Vagina (tissue), 2 donors: ENCODE results near the gene CXorf49B. TPM values are rescaled to one million over a fixed set of nuclear protein-coding genes. Genes with fewer than 3 reads are reported as not detected.
"Not testable (repeated sequence)": the region's sequence is repeated elsewhere in the genome, so short reads cannot be mapped to it uniquely, and the experiment has no call there.

Experiments
- DNase-seq, 2 donors: peaks; one replicate each; pipeline ENCODE4 v3.0.0-alpha.2; 2017; ENCODE audit errors: extremely low spot score in 2 of 2
- H3K27ac ChIP-seq: fragments of 200-600 bp; sonication (generic); one replicate; pipeline ENCODE4 v1.5.1; 2019
- H3K27me3 ChIP-seq: fragments of 200-600 bp; sonication (generic); one replicate; pipeline ENCODE4 v1.5.1; 2019
- H3K36me3 ChIP-seq, 2 donors: fragments of 200-600 bp; sonication (generic); one replicate each; pipeline ENCODE4 v1.5.1; 2017 to 2019
- H3K4me1 ChIP-seq: fragments of 200-600 bp; sonication (generic); one replicate; pipeline ENCODE4 v1.5.1; 2019
- H3K4me3 ChIP-seq, 2 donors: fragments of 200-600 bp; sonication (generic); 1 replicate in 1 of 2; 2 replicates in 1 of 2; pipeline ENCODE4 v1.5.1; 2016 to 2019
- H3K9me3 ChIP-seq: fragments of 200-600 bp; sonication (generic); one replicate; pipeline ENCODE4 v1.5.1; 2019
- intact Hi-C: fragments of 100-400 bp; cut with DNase I; formaldehyde crosslinking; loops from one replicate; pipeline ENCODE4 v1.15.1; 2023
- total RNA-seq: library from RNA; depleted of rRNA; stranded (reverse); fragments of >200 nt; gene quantifications from one replicate; pipeline ENCODE4 v1.2.3, GENCODE V29; 2016

The CXorf49B gene
- not detected for total RNA-seq

DNA sequence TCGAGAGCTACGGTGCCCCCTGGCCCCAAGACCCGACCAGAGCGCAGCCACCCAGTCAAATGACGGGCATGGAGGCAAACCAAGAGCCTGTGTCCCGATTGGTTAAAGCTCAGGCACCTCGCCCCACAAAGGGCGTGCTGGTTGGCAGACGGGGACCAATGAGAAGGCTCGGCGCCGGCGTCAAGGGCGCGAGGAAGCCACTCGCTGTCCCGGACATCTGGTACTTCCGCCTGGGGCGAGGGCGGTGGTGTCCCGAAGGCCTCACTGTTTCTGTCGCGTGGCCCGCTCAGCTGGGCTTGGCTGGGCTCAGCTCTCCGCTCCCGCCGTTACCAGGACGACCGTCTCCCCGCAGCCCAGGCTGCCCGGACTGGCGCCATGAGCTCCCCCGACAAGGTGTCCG, at the start of gene CXorf49B:
Gene CXorf49B (plus strand): TSS at position 301 of the 400 bp plus-strand sequence. CDS start 75 bp downstream, at position 376.
- H3K27me3 ChIP-seq, intact Hi-C loops, H3K36me3 ChIP-seq, H3K9me3 ChIP-seq, DNase-seq, H3K27ac ChIP-seq, H3K4me1 ChIP-seq, H3K4me3 ChIP-seq: not testable (repeated sequence)

DNA sequence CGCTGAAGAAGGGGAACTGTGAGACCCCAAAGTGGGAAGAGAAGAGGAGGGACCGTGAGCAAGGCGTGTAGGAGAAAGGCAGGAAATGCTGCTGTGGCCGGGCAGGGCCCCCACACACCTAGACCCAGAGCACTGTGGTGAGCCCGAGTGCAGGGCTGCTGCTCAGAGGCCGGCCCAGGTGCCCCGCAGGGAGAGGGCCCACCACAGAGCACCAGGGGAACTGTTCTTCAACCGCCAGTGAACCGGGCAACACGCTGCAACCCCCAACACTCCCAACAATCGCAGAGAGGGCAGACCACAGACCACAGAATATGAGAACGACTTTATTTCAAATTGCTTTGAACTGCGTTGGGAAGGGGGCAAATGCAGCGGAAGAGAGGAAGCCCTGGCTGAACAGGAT, 49.1 kb upstream of the CXorf49B start:
- H3K36me3 ChIP-seq, H3K27ac ChIP-seq, H3K4me1 ChIP-seq, intact Hi-C loops, H3K4me3 ChIP-seq, H3K27me3 ChIP-seq, DNase-seq, H3K9me3 ChIP-seq: not testable (repeated sequence)

DNA sequence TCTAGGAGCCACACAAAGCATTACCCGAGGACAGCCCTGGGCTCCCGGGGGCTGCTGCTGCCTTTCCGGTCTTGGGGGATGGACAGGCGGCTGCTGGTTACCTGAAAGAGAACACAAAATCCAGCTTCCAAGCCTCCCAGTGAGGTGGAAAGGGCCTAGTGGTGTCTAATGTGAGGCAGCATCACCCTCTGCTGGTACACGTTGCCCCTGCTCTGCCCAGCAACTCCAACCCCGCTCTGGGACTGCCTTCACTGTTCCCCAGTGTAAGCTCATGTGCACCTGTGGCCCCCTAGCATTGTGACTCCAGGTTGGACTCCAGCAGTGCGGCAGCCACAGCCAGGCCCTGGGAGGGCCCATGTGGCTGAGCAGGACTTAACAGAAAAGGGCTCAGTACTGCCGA, 47.6 kb upstream of the CXorf49B start:
- H3K27me3 ChIP-seq, DNase-seq, H3K4me3 ChIP-seq, H3K4me1 ChIP-seq, H3K9me3 ChIP-seq, H3K27ac ChIP-seq, H3K36me3 ChIP-seq, intact Hi-C loops: not testable (repeated sequence)

DNA sequence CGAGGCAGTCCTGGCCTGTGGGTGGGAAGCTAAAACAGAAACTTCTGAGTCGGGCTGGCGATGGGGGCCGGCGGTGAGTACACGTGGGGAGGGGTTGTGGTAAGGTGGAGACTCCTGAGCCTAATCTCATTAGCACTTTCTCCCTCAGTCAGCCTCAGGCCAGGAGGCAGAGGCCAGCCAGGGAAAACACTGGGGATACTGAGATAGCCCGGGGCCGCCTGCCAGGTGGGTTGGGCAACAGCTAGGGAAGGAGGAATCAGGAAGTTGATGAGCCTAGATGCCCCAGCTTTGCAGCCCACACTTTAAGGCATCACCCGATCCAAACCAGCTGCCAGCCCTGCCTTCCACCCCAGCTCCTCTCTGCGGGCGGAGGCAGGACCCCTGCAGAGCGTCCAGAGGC, 46.8 kb upstream of the CXorf49B start:
- H3K36me3 ChIP-seq, H3K4me1 ChIP-seq, H3K4me3 ChIP-seq, H3K27ac ChIP-seq, H3K9me3 ChIP-seq, intact Hi-C loops, H3K27me3 ChIP-seq, DNase-seq: not testable (repeated sequence)

DNA sequence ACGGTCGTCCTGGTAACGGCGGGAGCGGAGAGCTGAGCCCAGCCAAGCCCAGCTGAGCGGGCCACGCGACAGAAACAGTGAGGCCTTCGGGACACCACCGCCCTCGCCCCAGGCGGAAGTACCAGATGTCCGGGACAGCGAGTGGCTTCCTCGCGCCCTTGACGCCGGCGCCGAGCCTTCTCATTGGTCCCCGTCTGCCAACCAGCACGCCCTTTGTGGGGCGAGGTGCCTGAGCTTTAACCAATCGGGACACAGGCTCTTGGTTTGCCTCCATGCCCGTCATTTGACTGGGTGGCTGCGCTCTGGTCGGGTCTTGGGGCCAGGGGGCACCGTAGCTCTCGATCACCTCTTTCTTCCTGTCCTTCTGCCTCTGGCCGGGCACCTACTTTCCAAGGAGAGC, 45.0 kb upstream of the CXorf49B start, which contains the start of gene CXorf49:
Gene CXorf49 (minus strand): TSS at position 101 of the 400 bp plus-strand sequence. CDS start 134 bp downstream, outside the sequence.
- H3K27me3 ChIP-seq, DNase-seq, H3K36me3 ChIP-seq, H3K27ac ChIP-seq, H3K9me3 ChIP-seq, H3K4me3 ChIP-seq, H3K4me1 ChIP-seq, intact Hi-C loops: not testable (repeated sequence)

DNA sequence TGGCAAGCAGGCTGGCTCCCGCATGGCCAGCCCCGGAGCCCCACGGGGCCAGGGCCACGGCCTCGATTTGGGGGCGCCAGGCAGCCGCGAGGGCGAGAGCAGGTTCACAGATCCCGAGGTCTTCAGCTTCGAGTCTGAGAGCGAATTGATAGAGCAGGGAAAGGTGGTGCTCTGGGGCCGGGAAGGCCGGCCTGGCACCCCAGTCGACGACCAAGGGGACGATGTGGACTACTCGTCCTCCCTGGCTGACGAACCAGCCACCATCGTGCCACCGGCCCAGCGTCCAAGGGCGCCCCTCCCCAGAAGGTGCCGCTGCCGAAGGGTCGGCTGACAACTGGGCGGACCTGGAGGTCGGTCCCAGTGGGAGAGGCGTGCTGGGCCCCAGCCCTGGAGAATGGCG, 44.0 kb upstream of the CXorf49B start:
- H3K36me3 ChIP-seq, H3K27ac ChIP-seq, DNase-seq, H3K4me1 ChIP-seq, intact Hi-C loops, H3K4me3 ChIP-seq, H3K9me3 ChIP-seq, H3K27me3 ChIP-seq: not testable (repeated sequence)

DNA sequence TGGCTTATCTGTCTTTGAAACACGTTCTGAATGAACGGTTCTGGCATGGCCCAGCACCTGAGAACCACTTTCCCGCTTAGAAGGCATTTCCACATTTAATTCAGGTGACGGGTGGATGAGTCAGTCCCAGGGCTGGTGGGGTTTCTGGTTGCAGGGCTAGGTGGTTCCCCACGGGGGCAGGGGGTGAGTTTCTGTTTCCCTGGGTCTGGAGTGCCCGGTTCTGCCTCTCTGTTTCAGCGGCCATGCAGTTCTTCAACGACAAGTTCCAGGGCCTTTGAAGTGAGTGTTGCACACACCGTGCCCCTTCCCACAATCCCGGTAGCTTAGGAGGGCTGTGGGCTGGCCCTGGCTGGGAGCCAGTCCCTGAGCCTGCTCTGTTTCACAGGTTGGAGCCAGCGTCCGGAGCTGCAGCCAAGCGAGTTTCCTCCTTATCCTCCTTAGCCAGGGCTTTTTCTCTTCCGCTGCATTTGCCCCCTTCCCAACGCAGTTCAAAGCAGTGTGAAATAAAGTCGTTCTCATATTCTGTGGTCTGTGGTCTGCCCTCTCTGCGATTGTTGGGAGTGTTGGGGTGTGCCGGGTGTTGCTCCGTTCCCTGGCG, 42.8 kb upstream of the CXorf49B start:
- H3K27me3 ChIP-seq, H3K36me3 ChIP-seq, H3K4me1 ChIP-seq, H3K27ac ChIP-seq, H3K9me3 ChIP-seq, intact Hi-C loops, DNase-seq, H3K4me3 ChIP-seq: not testable (repeated sequence)

DNA sequence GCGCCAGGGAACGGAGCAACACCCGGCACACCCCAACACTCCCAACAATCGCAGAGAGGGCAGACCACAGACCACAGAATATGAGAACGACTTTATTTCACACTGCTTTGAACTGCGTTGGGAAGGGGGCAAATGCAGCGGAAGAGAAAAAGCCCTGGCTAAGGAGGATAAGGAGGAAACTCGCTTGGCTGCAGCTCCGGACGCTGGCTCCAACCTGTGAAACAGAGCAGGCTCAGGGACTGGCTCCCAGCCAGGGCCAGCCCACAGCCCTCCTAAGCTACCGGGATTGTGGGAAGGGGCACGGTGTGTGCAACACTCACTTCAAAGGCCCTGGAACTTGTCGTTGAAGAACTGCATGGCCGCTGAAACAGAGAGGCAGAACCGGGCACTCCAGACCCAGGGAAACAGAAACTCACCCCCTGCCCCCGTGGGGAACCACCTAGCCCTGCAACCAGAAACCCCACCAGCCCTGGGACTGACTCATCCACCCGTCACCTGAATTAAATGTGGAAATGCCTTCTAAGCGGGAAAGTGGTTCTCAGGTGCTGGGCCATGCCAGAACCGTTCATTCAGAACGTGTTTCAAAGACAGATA, 2.4 kb upstream of the CXorf49B start:
- H3K4me3 ChIP-seq, H3K4me1 ChIP-seq, H3K27ac ChIP-seq, H3K27me3 ChIP-seq, H3K36me3 ChIP-seq, DNase-seq, intact Hi-C loops, H3K9me3 ChIP-seq: not testable (repeated sequence)

DNA sequence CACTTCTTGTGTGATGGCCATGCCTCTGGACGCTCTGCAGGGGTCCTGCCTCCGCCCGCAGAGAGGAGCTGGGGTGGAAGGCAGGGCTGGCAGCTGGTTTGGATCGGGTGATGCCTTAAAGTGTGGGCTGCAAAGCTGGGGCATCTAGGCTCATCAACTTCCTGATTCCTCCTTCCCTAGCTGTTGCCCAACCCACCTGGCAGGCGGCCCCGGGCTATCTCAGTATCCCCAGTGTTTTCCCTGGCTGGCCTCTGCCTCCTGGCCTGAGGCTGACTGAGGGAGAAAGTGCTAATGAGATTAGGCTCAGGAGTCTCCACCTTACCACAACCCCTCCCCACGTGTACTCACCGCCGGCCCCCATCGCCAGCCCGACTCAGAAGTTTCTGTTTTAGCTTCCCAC, 1.7 kb downstream of the CXorf49B start:
- H3K9me3 ChIP-seq, H3K4me1 ChIP-seq, intact Hi-C loops, DNase-seq, H3K4me3 ChIP-seq, H3K27ac ChIP-seq, H3K36me3 ChIP-seq, H3K27me3 ChIP-seq: not testable (repeated sequence)

DNA sequence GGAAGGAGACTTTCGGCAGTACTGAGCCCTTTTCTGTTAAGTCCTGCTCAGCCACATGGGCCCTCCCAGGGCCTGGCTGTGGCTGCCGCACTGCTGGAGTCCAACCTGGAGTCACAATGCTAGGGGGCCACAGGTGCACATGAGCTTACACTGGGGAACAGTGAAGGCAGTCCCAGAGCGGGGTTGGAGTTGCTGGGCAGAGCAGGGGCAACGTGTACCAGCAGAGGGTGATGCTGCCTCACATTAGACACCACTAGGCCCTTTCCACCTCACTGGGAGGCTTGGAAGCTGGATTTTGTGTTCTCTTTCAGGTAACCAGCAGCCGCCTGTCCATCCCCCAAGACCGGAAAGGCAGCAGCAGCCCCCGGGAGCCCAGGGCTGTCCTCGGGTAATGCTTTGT, 2.5 kb downstream of the CXorf49B start:
- DNase-seq, intact Hi-C loops, H3K4me3 ChIP-seq, H3K36me3 ChIP-seq, H3K4me1 ChIP-seq, H3K27ac ChIP-seq, H3K9me3 ChIP-seq, H3K27me3 ChIP-seq: not testable (repeated sequence)

DNA sequence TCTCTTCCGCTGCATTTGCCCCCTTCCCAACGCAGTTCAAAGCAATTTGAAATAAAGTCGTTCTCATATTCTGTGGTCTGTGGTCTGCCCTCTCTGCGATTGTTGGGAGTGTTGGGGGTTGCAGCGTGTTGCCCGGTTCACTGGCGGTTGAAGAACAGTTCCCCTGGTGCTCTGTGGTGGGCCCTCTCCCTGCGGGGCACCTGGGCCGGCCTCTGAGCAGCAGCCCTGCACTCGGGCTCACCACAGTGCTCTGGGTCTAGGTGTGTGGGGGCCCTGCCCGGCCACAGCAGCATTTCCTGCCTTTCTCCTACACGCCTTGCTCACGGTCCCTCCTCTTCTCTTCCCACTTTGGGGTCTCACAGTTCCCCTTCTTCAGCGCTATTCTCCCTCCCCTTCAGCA, 4.0 kb downstream of the CXorf49B start:
- DNase-seq, H3K4me3 ChIP-seq, H3K4me1 ChIP-seq, intact Hi-C loops, H3K36me3 ChIP-seq, H3K9me3 ChIP-seq, H3K27me3 ChIP-seq, H3K27ac ChIP-seq: not testable (repeated sequence)

DNA sequence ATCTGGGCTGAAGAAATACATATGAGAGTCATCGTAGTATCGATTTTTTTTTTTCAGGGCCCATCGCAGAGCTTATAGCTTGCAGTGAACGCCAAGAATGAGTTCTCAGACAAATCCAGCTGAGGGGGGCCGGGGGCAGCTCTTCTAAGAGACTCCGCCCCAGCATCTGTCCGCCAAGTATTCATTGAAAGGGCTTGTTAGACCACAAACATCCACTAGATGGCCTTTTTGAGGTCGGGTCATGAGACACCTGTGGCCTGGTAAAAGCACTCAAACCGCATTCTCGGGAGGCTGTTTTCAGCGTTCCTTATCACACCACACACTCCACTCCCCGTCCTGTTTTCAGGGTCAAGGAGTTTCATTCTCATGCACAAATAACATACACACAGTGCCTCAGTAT, 15.2 kb downstream of the CXorf49B start:
- H3K27ac ChIP-seq, H3K27me3 ChIP-seq, H3K36me3 ChIP-seq, H3K9me3 ChIP-seq, DNase-seq, intact Hi-C loops, H3K4me1 ChIP-seq, H3K4me3 ChIP-seq: not testable (repeated sequence)

DNA sequence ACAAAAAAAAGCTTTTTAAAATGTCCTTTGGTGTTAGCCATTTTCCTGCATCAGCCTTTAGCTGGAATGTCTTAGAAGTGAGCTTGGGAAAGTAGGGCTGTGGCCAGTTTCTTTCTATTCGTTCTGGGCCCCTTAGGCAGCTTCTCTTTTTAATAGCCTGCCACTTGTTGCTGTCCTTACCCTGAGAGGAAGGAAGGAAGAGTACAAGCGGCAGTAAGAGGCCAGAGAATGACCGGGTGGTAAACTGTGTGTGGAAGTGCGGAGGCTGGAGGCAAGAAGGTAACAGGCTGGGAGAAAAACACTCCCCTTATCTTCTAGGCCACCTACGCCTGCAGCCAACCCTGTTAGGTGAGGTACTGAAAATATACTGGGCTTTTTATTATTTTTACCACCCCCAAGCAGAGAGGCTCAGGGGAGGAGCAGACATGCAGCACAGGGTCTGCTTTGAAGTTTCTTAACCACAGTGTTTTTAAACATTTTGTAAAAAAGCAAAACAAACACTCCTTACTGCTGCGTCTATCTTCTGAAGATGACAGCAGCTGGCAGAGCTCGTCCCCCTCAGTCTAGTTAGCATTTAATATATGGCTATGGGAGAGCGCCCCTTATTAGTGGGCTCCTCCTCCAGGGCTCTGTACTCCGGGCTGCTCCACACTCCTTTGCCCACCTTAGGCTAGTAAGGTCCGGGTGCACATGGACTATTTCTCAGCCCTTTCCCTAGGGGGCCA, 19.2 kb downstream of the CXorf49B start:
- H3K9me3 ChIP-seq, H3K27me3 ChIP-seq, H3K27ac ChIP-seq, H3K4me1 ChIP-seq, DNase-seq, H3K4me3 ChIP-seq, intact Hi-C loops, H3K36me3 ChIP-seq: not testable (repeated sequence)

DNA sequence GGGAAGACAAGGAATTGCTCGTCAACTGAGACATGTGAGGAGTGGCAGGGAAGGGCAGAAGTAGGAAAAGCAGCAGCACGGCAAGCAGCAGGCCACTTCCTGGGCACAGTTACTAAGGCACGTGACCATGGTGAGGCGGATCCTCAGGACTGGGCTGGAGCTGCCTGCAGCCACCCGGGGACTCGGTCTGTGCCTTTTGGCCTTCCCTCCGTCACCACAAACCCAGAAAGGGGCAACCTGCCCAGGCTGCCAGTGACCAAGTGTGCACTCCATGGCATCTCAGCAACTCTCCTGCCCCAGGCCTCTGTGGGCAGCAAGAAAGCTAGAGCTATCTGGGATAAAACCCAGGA, 19.8 kb downstream of the CXorf49B start:
- H3K4me1 ChIP-seq, H3K27me3 ChIP-seq, H3K9me3 ChIP-seq, intact Hi-C loops, H3K4me3 ChIP-seq, H3K27ac ChIP-seq, H3K36me3 ChIP-seq, DNase-seq: not testable (repeated sequence)
